GM23338 (cell line): ENCODE results near the gene CCT5. TPM values are rescaled to one million over a fixed set of nuclear protein-coding genes. Genes with fewer than 3 reads are reported as not detected.

Source experiments
- ATAC-seq: fragments of 200-7000 bp; cut with Tn5 transposase; 3 replicates; pipeline ENCODE4 v1.9.1; 2020
- DNase-seq: peaks from one replicate; pipeline ENCODE4 v3.0.0-alpha.2; 2015; ENCODE audit warnings: low spot score
- H2AFZ ChIP-seq: fragments of 200-600 bp; sonication (generic); 2 replicates; pipeline ENCODE4 v1.8.0; 2016; ENCODE audit warnings: antibody characterized with exemption, mild to moderate bottlenecking, moderate library complexity
- H3F3A ChIP-seq: fragments of 200-600 bp; sonication (generic); replicated peaks from 2 replicates; pipeline ENCODE4 v1.8.0; 2017; ENCODE audit warnings: antibody characterized with exemption, mixed run types, low read depth
- H3K27ac ChIP-seq: fragments of 200-600 bp; sonication (generic); 2 replicates; pipeline ENCODE4 v1.6.1; 2016; ENCODE audit warnings: low read depth
- H3K27me3 ChIP-seq: fragments of 200-600 bp; sonication (generic); 2 replicates; pipeline ENCODE4 v1.8.0; 2016; ENCODE audit warnings: mild to moderate bottlenecking, mixed run types, moderate library complexity; ENCODE audit not compliant: insufficient read depth
- H3K36me3 ChIP-seq: fragments of 200-600 bp; sonication (generic); 2 replicates; pipeline ENCODE4 v1.8.0; 2016; ENCODE audit warnings: mild to moderate bottlenecking; ENCODE audit not compliant: insufficient read depth
- H3K4me1 ChIP-seq: fragments of 200-600 bp; sonication (generic); 2 replicates; pipeline ENCODE4 v1.8.0; 2016; ENCODE audit warnings: mild to moderate bottlenecking, moderate library complexity; ENCODE audit not compliant: insufficient read depth
- H3K4me2 ChIP-seq: fragments of 200-600 bp; sonication (generic); 2 replicates; pipeline ENCODE4 v1.7.1; 2017; ENCODE audit warnings: mixed run types
- H3K4me3 ChIP-seq: fragments of 200-600 bp; sonication (generic); 2 replicates; pipeline ENCODE4 v1.6.1; 2016; ENCODE audit warnings: mixed run types
- H3K79me2 ChIP-seq: fragments of 200-600 bp; sonication (generic); replicated peaks from 2 replicates; pipeline ENCODE4 v1.8.0; 2017; ENCODE audit warnings: mild to moderate bottlenecking; ENCODE audit not compliant: insufficient read depth
- H3K9me2 ChIP-seq: fragments of 200-600 bp; sonication (generic); 2 replicates; pipeline ENCODE4 v1.8.0; 2017; ENCODE audit not compliant: insufficient read depth
- H4K20me1 ChIP-seq: fragments of 200-600 bp; sonication (generic); replicated peaks from 2 replicates; pipeline ENCODE4 v1.8.0; 2017; ENCODE audit warnings: mild to moderate bottlenecking; ENCODE audit not compliant: insufficient read depth
- H3K27ac Mint-ChIP-seq: 2 replicates; pipeline ENCODE4 v1.8.0; 2020; ENCODE audit warnings: inconsistent platforms, mild to moderate bottlenecking, moderate library complexity, mixed read lengths
- H3K27me3 Mint-ChIP-seq: 3 replicates; pipeline ENCODE4 v1.8.0; 2022; ENCODE audit warnings: low read depth, mild to moderate bottlenecking, moderate library complexity, mixed read lengths, inconsistent platforms; ENCODE audit not compliant: insufficient read depth, poor library complexity
- H3K36me3 Mint-ChIP-seq: 3 replicates; pipeline ENCODE4 v1.8.0; 2021; ENCODE audit warnings: low read depth, mild to moderate bottlenecking, inconsistent platforms, moderate library complexity, mixed read lengths
- H3K4me1 Mint-ChIP-seq: 3 replicates; pipeline ENCODE4 v1.8.0; 2020; ENCODE audit warnings: mild to moderate bottlenecking, inconsistent platforms, mixed read lengths
- H3K4me3 Mint-ChIP-seq: 3 replicates; pipeline ENCODE4 v1.8.0; 2021; ENCODE audit warnings: moderate library complexity, mild to moderate bottlenecking, inconsistent platforms, mixed read lengths
- H3K9me3 Mint-ChIP-seq: 3 replicates; pipeline ENCODE4 v1.8.0; 2020; ENCODE audit warnings: moderate library complexity, mild to moderate bottlenecking, inconsistent platforms, mixed read lengths
- ETS1 ChIP-seq: IDR thresholded peaks from 2 replicates; pipeline ENCODE4 v1.6.1; 2016; ENCODE audit warnings: antibody characterized with exemption
- EZH2phosphoT487 ChIP-seq: fragments of 200-600 bp; sonication (generic); IDR thresholded peaks from one replicate; pipeline ENCODE4 v1.8.1; 2018; ENCODE audit warnings: antibody characterized with exemption; ENCODE audit not compliant: unreplicated experiment
- NANOG ChIP-seq: IDR thresholded peaks from 2 replicates; pipeline ENCODE4 v1.6.1; 2016; ENCODE audit warnings: antibody characterized with exemption, borderline replicate concordance
- POLR2AphosphoS5 ChIP-seq: IDR thresholded peaks from 2 replicates; pipeline ENCODE4 v1.6.1; 2016; ENCODE audit warnings: antibody characterized with exemption, low read depth
- polyA plus RNA-seq: library from polyadenylated mRNA; unstranded; fragments of >200 nt; fragmentation: Nextera tagmentation; extraction: Ambion mirVana; gene quantifications from 2 replicates; pipeline ENCODE4 v1.2.1, GENCODE V29; 2016
- total RNA-seq: library from RNA; depleted of rRNA; stranded (reverse); fragments of >200 nt; shearing (Covaris generic); gene quantifications from 2 replicates; pipeline ENCODE4 v1.2.3, GENCODE V29; 2014
- TF ChIP-seq, protein P1 (sequence below): fragments of 250-450 bp; sonication (Bioruptor Pico); IDR thresholded peaks from 2 replicates; pipeline ENCODE4 v1.5.0; 2020; ENCODE audit warnings: mild to moderate bottlenecking, moderate library complexity

The CCT5 gene
- total and polyA plus RNA-seq, 2 experiments from 2014 or later = 576 to 661 TPM

DNA sequence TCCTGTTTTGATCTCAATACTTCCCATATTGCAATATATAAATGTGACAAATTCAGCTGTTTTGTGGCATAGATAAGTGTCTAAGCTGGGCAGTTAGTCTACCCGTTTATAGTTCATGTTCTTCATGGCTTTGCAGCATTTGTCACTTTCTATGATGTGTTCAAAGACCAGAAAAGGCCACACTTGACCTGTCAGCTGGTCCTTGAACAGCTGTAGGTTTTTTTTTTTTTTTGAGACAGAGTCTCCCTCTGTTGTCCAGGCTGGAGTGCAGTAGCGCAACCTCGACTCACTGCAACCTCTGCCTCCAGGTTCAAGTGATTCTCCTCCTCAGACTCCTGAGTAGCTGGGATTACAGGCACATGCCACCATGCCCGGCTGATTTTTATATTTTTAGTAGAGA lies 29.2 kb downstream of the CCT5 start:
- H3K27me3 Mint-ChIP-seq = peaks cover 7% of the 10 kb centered on the region
- no peak overlapping the region for H3K27ac Mint-ChIP-seq
- peaks cover 15% of the 10 kb centered on the region for H3K4me1 Mint-ChIP-seq
- TF ChIP-seq NANOG = no peak
- TF ChIP-seq, protein P1, sequence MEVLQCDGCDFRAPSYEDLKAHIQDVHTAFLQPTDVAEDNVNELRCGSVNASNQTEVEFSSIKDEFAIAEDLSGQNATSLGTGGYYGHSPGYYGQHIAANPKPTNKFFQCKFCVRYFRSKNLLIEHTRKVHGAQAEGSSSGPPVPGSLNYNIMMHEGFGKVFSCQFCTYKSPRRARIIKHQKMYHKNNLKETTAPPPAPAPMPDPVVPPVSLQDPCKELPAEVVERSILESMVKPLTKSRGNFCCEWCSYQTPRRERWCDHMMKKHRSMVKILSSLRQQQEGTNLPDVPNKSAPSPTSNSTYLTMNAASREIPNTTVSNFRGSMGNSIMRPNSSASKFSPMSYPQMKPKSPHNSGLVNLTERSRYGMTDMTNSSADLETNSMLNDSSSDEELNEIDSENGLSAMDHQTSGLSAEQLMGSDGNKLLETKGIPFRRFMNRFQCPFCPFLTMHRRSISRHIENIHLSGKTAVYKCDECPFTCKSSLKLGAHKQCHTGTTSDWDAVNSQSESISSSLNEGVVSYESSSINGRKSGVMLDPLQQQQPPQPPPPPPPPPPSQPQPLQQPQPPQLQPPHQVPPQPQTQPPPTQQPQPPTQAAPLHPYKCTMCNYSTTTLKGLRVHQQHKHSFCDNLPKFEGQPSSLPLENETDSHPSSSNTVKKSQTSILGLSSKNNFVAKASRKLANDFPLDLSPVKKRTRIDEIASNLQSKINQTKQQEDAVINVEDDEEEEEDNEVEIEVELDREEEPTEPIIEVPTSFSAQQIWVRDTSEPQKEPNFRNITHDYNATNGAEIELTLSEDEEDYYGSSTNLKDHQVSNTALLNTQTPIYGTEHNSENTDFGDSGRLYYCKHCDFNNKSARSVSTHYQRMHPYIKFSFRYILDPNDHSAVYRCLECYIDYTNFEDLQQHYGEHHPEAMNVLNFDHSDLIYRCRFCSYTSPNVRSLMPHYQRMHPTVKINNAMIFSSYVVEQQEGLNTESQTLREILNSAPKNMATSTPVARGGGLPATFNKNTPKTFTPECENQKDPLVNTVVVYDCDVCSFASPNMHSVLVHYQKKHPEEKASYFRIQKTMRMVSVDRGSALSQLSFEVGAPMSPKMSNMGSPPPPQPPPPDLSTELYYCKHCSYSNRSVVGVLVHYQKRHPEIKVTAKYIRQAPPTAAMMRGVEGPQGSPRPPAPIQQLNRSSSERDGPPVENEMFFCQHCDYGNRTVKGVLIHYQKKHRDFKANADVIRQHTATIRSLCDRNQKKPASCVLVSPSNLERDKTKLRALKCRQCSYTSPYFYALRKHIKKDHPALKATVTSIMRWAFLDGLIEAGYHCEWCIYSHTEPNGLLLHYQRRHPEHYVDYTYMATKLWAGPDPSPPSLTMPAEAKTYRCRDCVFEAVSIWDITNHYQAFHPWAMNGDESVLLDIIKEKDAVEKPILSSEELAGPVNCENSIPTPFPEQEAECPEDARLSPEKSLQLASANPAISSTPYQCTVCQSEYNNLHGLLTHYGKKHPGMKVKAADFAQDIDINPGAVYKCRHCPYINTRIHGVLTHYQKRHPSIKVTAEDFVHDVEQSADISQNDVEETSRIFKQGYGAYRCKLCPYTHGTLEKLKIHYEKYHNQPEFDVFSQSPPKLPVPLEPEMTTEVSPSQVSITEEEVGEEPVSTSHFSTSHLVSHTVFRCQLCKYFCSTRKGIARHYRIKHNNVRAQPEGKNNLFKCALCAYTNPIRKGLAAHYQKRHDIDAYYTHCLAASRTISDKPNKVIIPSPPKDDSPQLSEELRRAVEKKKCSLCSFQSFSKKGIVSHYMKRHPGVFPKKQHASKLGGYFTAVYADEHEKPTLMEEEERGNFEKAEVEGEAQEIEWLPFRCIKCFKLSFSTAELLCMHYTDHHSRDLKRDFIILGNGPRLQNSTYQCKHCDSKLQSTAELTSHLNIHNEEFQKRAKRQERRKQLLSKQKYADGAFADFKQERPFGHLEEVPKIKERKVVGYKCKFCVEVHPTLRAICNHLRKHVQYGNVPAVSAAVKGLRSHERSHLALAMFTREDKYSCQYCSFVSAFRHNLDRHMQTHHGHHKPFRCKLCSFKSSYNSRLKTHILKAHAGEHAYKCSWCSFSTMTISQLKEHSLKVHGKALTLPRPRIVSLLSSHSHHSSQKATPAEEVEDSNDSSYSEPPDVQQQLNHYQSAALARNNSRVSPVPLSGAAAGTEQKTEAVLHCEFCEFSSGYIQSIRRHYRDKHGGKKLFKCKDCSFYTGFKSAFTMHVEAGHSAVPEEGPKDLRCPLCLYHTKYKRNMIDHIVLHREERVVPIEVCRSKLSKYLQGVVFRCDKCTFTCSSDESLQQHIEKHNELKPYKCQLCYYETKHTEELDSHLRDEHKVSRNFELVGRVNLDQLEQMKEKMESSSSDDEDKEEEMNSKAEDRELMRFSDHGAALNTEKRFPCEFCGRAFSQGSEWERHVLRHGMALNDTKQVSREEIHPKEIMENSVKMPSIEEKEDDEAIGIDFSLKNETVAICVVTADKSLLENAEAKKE (CRISPR knock-in tag) = no peak
- TF ChIP-seq ETS1 = no peak
- no peak for TF ChIP-seq POLR2AphosphoS5
- TF ChIP-seq EZH2phosphoT487 = no peak
- H3K9me3 Mint-ChIP-seq = no peaks in the 10 kb centered on the region; the same call in 2 of the 3 replicates
- H3K36me3 ChIP-seq = no peaks in the 10 kb centered on the region
- H3K27me3 ChIP-seq = no peaks in the 10 kb centered on the region
- DNase-seq (no peak), ATAC-seq (no peak)
- no peaks in the 10 kb centered on the region for H3K79me2 ChIP-seq
- H3K27ac ChIP-seq = no peak overlapping the region
- H4K20me1 ChIP-seq = no peaks in the 10 kb centered on the region
- no peak overlapping the region for H3K4me3 Mint-ChIP-seq
- no peak overlapping the region for H3K4me3 ChIP-seq
- no peaks in the 10 kb centered on the region for H3K9me2 ChIP-seq
- peaks cover 17% of the 10 kb centered on the region for H3K4me1 ChIP-seq
- H2AFZ ChIP-seq = no peak overlapping the region
- no peaks in the 10 kb centered on the region; the same call in 1 of the 3 replicates for H3K36me3 Mint-ChIP-seq
- H3F3A ChIP-seq = no peaks in the 10 kb centered on the region
- no peak overlapping the region for H3K4me2 ChIP-seq
